ENCODE data around the gene C9orf43.
"Not testable (repeated sequence)": the region's sequence is repeated elsewhere in the genome, so short reads cannot be mapped to it uniquely, and the experiment has no call there.

- not testable (repeated sequence) for TF ChIP-seq POLR2A, POLR2AphosphoS5 (IDR thresholded peaks at IDR 0.05; ENCODE audit: low read depth, low read length)
Observed at GRCh38 chr9:113365652-113366051, 44.9 kb upstream of the C9orf43 start.

Measured in GM12892 (cell line).